SU-DHL-6 (cell line): ENCODE results near the gene WNK4.

Experiments
- H2AFZ ChIP-seq: fragments of 200-600 bp; sonication (generic); 2 replicates; pipeline ENCODE4 v1.6.1; 2014; ENCODE audit warnings: low read depth, mild to moderate bottlenecking, moderate library complexity, mixed read lengths, antibody characterized with exemption, low read length; ENCODE audit not compliant: severe bottlenecking
- H3F3A ChIP-seq: fragments of 200-600 bp; shearing (Covaris generic); 2 replicates; pipeline ENCODE4 v1.6.0; 2016; ENCODE audit warnings: antibody characterized with exemption, mild to moderate bottlenecking; ENCODE audit not compliant: insufficient read depth
- H3K27ac ChIP-seq: fragments of 200-600 bp; sonication (generic); 2 replicates; pipeline ENCODE4 v1.5.1; 2016; ENCODE audit warnings: low read depth, mild to moderate bottlenecking, low read length, moderate library complexity, mixed read lengths
- H3K27me3 ChIP-seq: fragments of 200-600 bp; sonication (generic), shearing (Covaris generic); 2 replicates; pipeline ENCODE4 v1.6.0; 2014; ENCODE audit warnings: mild to moderate bottlenecking, low read length
- H3K36me3 ChIP-seq: fragments of 200-600 bp; sonication (generic); 2 replicates; pipeline ENCODE4 v1.6.1; 2014; ENCODE audit warnings: mild to moderate bottlenecking, low read length, mixed read lengths
- H3K4me2 ChIP-seq: fragments of 300-600, 200-600 bp; shearing (Covaris generic), sonication (generic); 2 replicates; pipeline ENCODE4 v1.6.0; 2014; ENCODE audit warnings: low read length, low read depth, mild to moderate bottlenecking; ENCODE audit not compliant: poor library complexity, severe bottlenecking
- H3K4me3 ChIP-seq: fragments of 200-600 bp; sonication (generic); 2 replicates; pipeline ENCODE4 v1.5.1; 2014; ENCODE audit warnings: antibody characterized with exemption, low read length, mild to moderate bottlenecking, mixed read lengths; ENCODE audit not compliant: insufficient read depth, poor library complexity, severe bottlenecking
- H3K79me2 ChIP-seq: fragments of 200-600 bp; sonication (generic); 2 replicates; pipeline ENCODE4 v1.6.1; 2014; ENCODE audit warnings: mild to moderate bottlenecking, low read length, moderate library complexity; ENCODE audit not compliant: insufficient read depth
- H3K9ac ChIP-seq: fragments of 200-600 bp; sonication (generic); 2 replicates; pipeline ENCODE4 v1.7.0; 2014; ENCODE audit warnings: mild to moderate bottlenecking, low read length
- H3K9me2 ChIP-seq: fragments of 200-600 bp; sonication (generic); replicated peaks from 2 replicates; pipeline ENCODE4 v1.6.1; 2014; ENCODE audit warnings: low read length; ENCODE audit not compliant: insufficient read depth
- H3K9me3 ChIP-seq: fragments of 200-600 bp; sonication (generic); 2 replicates; pipeline ENCODE4 v1.6.1; 2014; ENCODE audit warnings: low read length, mixed read lengths; ENCODE audit not compliant: insufficient read depth
- H4K20me1 ChIP-seq: fragments of 200-600 bp; sonication (generic); 2 replicates; pipeline ENCODE4 v1.6.1; 2014; ENCODE audit warnings: low read depth, mild to moderate bottlenecking, antibody characterized with exemption, low read length, moderate library complexity, mixed read lengths
- CTCF ChIP-seq: fragments of 200-600 bp; sonication (generic); IDR thresholded peaks from one replicate; pipeline ENCODE4 v1.5.1; 2017; ENCODE audit warnings: antibody characterized with exemption, mild to moderate bottlenecking, low read length, moderate library complexity; ENCODE audit not compliant: insufficient read depth, poor library complexity, severe bottlenecking
- EZH2phosphoT487 ChIP-seq: fragments of 200-600 bp; sonication (generic), shearing (Covaris generic); conservative IDR thresholded peaks from 2 replicates; pipeline ENCODE4 v1.6.1; 2018; ENCODE audit warnings: mild to moderate bottlenecking, antibody characterized with exemption, low read length, moderate library complexity, mixed read lengths

Gene WNK4

GRCh38 chr17:42784811-42785592 is 4.6 kb downstream of the WNK4 start:
- H3K9me3 ChIP-seq, result no peaks in the 10 kb centered on the region
- H2AFZ ChIP-seq, result no peak overlapping the region
- no peaks in the 10 kb centered on the region for H3K36me3 ChIP-seq
- H3K79me2 ChIP-seq, result no peaks in the 10 kb centered on the region
- H3K27ac ChIP-seq, result no peak overlapping the region
- no peak overlapping the region for H3K4me2 ChIP-seq
- H3K9me2 ChIP-seq, result no peaks in the 10 kb centered on the region
- no peaks in the 10 kb centered on the region for H3K27me3 ChIP-seq
- H3F3A ChIP-seq, result no peaks in the 10 kb centered on the region
- H3K4me3 ChIP-seq, result no peak overlapping the region
- no peak for TF ChIP-seq EZH2phosphoT487
- TF ChIP-seq CTCF, result no peak
- no peak overlapping the region for H3K9ac ChIP-seq
- no peaks in the 10 kb centered on the region for H4K20me1 ChIP-seq

- Histone ChIP-seq H3K36me3 (no peaks in the 10 kb centered on the region), H2AFZ (no peak overlapping the region), H3K9me3 (no peaks in the 10 kb centered on the region), H4K20me1 (no peaks in the 10 kb centered on the region), H3K79me2 (no peaks in the 10 kb centered on the region), H3K4me2 (no peak overlapping the region), H3K9ac (no peak overlapping the region), H3K4me3 (no peak overlapping the region), H3F3A (no peaks in the 10 kb centered on the region), H3K27me3 (no peaks in the 10 kb centered on the region), H3K9me2 (no peaks in the 10 kb centered on the region), H3K27ac (no peak overlapping the region)
- no peak for TF ChIP-seq CTCF
- no peak for TF ChIP-seq EZH2phosphoT487
These were observed 6.9 kb downstream of the WNK4 start for GRCh38 chr17:42787266-42787665.

GRCh38 chr17:42791948-42792347 is 11.5 kb downstream of the WNK4 start:
- Histone ChIP-seq H2AFZ (no peak overlapping the region), H3K36me3 (no peaks in the 10 kb centered on the region), H3K9me2 (no peaks in the 10 kb centered on the region), H3K4me3 (no peak overlapping the region), H3K27ac (no peak overlapping the region), H3K27me3 (no peaks in the 10 kb centered on the region), H3K79me2 (no peaks in the 10 kb centered on the region), H3K9ac (no peak overlapping the region), H4K20me1 (no peaks in the 10 kb centered on the region), H3K4me2 (no peak overlapping the region), H3K9me3 (no peaks in the 10 kb centered on the region), H3F3A (no peaks in the 10 kb centered on the region)
- TF ChIP-seq CTCF, result no peak
- no peak for TF ChIP-seq EZH2phosphoT487
